GM19395 (cell line): Measurements from ENCODE around the gene ITPKC.
A peak's percentile ranks its signal among the peaks of the same experiment; 100 is the strongest.

ENCODE experiments used
- ATAC-seq: cut with Tn5 transposase; IDR thresholded peaks from one replicate; pipeline ENCODE4 v1.9.1; 2021; ENCODE audit warnings: mild to moderate bottlenecking, moderate library complexity; ENCODE audit not compliant: unreplicated experiment

The ITPKC gene

GRCh38 chr19:40716482-40717324 lies at the start of gene ITPKC, which contains the start of gene COQ8B:
Gene ITPKC (plus strand): TSS chr19:40717112. CDS start chr19:40717136, 24 bp downstream.
Gene COQ8B (minus strand): TSS chr19:40716886. CDS start chr19:40714632, 2,254 bp downstream.
- peak; percentile 71 for ATAC-seq

GRCh38 chr19:40667602-40668001 lies 49.3 kb upstream of the ITPKC start:
- ATAC-seq = no peak

- no peak for ATAC-seq
These were observed 47.8 kb upstream of the ITPKC start for GRCh38 chr19:40668991-40669614.

GRCh38 chr19:40671404-40671803 lies 45.5 kb upstream of the ITPKC start:
- ATAC-seq = no peak

GRCh38 chr19:40672038-40672437 lies 44.9 kb upstream of the ITPKC start:
- no peak for ATAC-seq

- ATAC-seq = no peak
These were observed 44.2 kb upstream of the ITPKC start for GRCh38 chr19:40672573-40673299.

- ATAC-seq = no peak
These were observed 43.5 kb upstream of the ITPKC start for GRCh38 chr19:40673397-40673796.

- no peak for ATAC-seq
These were observed 42.6 kb upstream of the ITPKC start for GRCh38 chr19:40674291-40674690.

- no peak for ATAC-seq
These were observed 39.8 kb upstream of the ITPKC start for GRCh38 chr19:40677156-40677555.

- ATAC-seq = no peak
These were observed 35.9 kb upstream of the ITPKC start for GRCh38 chr19:40681039-40681438.

GRCh38 chr19:40682431-40682964 lies 34.4 kb upstream of the ITPKC start:
- ATAC-seq = no peak

- ATAC-seq = no peak
These were observed 33.5 kb upstream of the ITPKC start for GRCh38 chr19:40683437-40683836.

GRCh38 chr19:40684280-40684679 lies 32.6 kb upstream of the ITPKC start:
- ATAC-seq = no peak

- ATAC-seq = no peak
These were observed 31.8 kb upstream of the ITPKC start for GRCh38 chr19:40685016-40685526.

GRCh38 chr19:40685563-40685962 lies 31.3 kb upstream of the ITPKC start:
- ATAC-seq = no peak

- ATAC-seq = no peak
These were observed 29.9 kb upstream of the ITPKC start for GRCh38 chr19:40686882-40687524.

- ATAC-seq = no peak
These were observed 29.3 kb upstream of the ITPKC start for GRCh38 chr19:40687525-40688016.

- no peak for ATAC-seq
These were observed 28.6 kb upstream of the ITPKC start for GRCh38 chr19:40688309-40688708.

GRCh38 chr19:40688987-40689338 lies 27.9 kb upstream of the ITPKC start:
- no peak for ATAC-seq

GRCh38 chr19:40689339-40690049 lies 27.4 kb upstream of the ITPKC start:
- ATAC-seq = no peak
